Measurements from ENCODE around the gene ANKRD18B. TPM values are rescaled to one million over a fixed set of nuclear protein-coding genes. Genes with fewer than 3 reads are reported as not detected.
"Not testable (repeated sequence)": the region's sequence is repeated elsewhere in the genome, so short reads cannot be mapped to it uniquely, and the experiment has no call there.

ANKRD18B gene
- total RNA-seq, 1 experiment from 2014 or later: 5.4 TPM

DNA sequence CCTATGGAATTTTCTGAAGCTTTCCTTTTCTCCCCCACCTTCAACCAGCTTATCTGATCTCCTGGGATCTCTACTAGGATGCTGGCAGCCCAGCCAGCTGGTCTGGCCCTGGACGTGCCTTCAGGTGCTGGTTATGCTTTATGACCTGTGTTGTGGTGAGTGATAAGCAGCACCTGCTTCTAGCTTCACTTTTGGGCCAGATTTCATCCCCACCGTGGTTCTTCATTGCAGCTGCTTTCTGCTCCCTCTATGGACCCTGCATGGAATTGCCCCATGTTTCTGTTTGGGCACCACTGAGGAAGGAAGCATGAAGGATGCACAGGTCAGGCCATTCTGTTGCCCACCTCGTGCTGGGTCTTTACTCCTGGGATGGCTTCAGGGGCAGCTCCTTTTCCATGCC is 80.2 kb downstream of the ANKRD18B start:
- ATAC-seq (peak; percentile 55), DNase-seq (peak; percentile 20)
- H2AFZ ChIP-seq (ENCODE audit: low read length); H3K9me2 ChIP-seq (replicated peaks; ENCODE audit: low read length); H3K4me1 ChIP-seq (ENCODE audit: insufficient read depth, low read length); H3K9me3 ChIP-seq (ENCODE audit: low read length); BruUV-seq (replicated peaks); H4K20me1 ChIP-seq (ENCODE audit: low read length); H3K4me2 ChIP-seq (ENCODE audit: low read length); H3K36me3 ChIP-seq (ENCODE audit: low read depth, low read length); H3K27ac ChIP-seq (ENCODE audit: low read length); H3K27me3 ChIP-seq (ENCODE audit: low read length); H3K4me3 ChIP-seq (ENCODE audit: low read length); H3K79me2 ChIP-seq (ENCODE audit: low read length); H3K9ac ChIP-seq (ENCODE audit: low read length); H3F3A ChIP-seq (ENCODE audit: low read length, unreplicated experiment): not testable (repeated sequence)
- CTCF ChIA-PET: interaction anchor here (0.7 kb wide), 1 partner anchor 81 kb away, joined by 7 read pairs; the partner anchor contains the start of gene ANKRD18B
- POLR2A ChIA-PET (ENCODE audit: unreplicated experiment): interaction anchor here (0.6 kb wide), 1 partner anchor 130 kb away, joined by 7 read pairs; the partner anchor contains the start of gene NOL6
- intact Hi-C loops (cut with micrococcal nuclease): loop anchor here (1.0 kb wide), 1 partner anchor 81 kb away; no protein-coding TSS in a partner anchor
- TF ChIP-seq, protein P1, sequence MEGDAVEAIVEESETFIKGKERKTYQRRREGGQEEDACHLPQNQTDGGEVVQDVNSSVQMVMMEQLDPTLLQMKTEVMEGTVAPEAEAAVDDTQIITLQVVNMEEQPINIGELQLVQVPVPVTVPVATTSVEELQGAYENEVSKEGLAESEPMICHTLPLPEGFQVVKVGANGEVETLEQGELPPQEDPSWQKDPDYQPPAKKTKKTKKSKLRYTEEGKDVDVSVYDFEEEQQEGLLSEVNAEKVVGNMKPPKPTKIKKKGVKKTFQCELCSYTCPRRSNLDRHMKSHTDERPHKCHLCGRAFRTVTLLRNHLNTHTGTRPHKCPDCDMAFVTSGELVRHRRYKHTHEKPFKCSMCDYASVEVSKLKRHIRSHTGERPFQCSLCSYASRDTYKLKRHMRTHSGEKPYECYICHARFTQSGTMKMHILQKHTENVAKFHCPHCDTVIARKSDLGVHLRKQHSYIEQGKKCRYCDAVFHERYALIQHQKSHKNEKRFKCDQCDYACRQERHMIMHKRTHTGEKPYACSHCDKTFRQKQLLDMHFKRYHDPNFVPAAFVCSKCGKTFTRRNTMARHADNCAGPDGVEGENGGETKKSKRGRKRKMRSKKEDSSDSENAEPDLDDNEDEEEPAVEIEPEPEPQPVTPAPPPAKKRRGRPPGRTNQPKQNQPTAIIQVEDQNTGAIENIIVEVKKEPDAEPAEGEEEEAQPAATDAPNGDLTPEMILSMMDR (conservative IDR thresholded peaks at IDR 0.05; ENCODE audit: low read depth, low read length): peak; percentile 29; the same call in 1 of the 2 replicates

DNA sequence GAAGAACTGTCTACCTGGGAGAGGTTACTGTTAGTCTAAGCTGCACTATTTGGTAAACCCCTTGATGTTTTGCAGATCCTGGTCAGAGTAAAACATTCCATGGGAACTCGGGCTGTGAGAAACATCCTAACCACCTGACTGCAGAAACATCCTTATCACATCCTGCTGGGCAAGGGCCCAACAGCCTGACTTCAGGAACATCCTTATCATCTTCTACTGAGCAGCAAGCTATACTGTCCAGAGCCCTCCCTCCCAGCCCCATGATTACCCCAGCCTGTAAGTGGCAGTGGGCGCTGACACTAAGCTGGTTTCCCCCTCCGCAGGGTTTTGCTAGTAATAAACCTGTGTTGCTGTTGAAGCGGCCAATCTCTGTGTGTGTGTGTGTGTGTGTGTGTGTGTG is 80.9 kb downstream of the ANKRD18B start:
- H3K27ac ChIP-seq (ENCODE audit: low read length); H3K9me2 ChIP-seq (replicated peaks; ENCODE audit: low read length); H3K9me3 ChIP-seq (ENCODE audit: low read length); CTCF ChIA-PET; ATAC-seq; H3K79me2 ChIP-seq (ENCODE audit: low read length); H2AFZ ChIP-seq (ENCODE audit: low read length); H3F3A ChIP-seq (ENCODE audit: low read length, unreplicated experiment); H3K4me2 ChIP-seq (ENCODE audit: low read length); H3K36me3 ChIP-seq (ENCODE audit: low read depth, low read length); H3K9ac ChIP-seq (ENCODE audit: low read length); POLR2A ChIA-PET (ENCODE audit: unreplicated experiment); H3K4me3 ChIP-seq (ENCODE audit: low read length); DNase-seq; BruUV-seq (replicated peaks); H4K20me1 ChIP-seq (ENCODE audit: low read length); H3K4me1 ChIP-seq (ENCODE audit: insufficient read depth, low read length); H3K27me3 ChIP-seq (ENCODE audit: low read length): not testable (repeated sequence)
- intact Hi-C loops (cut with micrococcal nuclease): loop anchor here (1.0 kb wide), 1 partner anchor 82 kb away; no protein-coding TSS in a partner anchor

DNA sequence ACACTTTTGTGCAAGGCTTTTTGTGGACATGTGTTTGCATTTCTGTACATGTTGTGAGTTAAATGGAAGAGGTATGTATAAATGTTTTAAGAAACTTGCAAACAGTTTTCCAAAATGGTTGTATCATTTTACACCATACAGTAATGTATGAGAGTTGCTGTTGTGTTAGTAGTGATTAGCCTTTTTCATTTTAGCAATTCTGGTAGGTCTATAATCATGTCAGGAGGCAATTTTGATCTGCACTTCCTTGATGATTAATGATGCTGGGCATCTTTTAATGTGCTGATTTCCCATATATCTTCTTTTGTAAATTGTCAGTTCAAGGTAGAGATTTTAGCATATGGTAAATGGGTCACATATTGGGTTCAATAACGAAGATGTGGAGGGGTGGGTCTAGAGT is 87.3 kb downstream of the ANKRD18B start:
- H3K27me3 ChIP-seq (ENCODE audit: low read length): no peaks in the 10 kb centered on the region
- H3K4me3 ChIP-seq (ENCODE audit: low read length): no peak overlapping the region
- H3F3A ChIP-seq (ENCODE audit: low read length, unreplicated experiment): no peaks in the 10 kb centered on the region
- H3K36me3 ChIP-seq (ENCODE audit: low read depth, low read length): no peaks in the 10 kb centered on the region
- H3K79me2 ChIP-seq (ENCODE audit: low read length): no peaks in the 10 kb centered on the region
- no peak overlapping the region for H2AFZ ChIP-seq (ENCODE audit: low read length)
- no peak overlapping the region for H3K27ac ChIP-seq (ENCODE audit: low read length)
- ChIA-PET CTCF (no interaction called here), POLR2A (ENCODE audit: unreplicated experiment) (no interaction called here)
- no TSS peak for BruUV-seq (replicated peaks)
- intact Hi-C loops (cut with micrococcal nuclease): no loop called here
- H3K9me2 ChIP-seq (replicated peaks; ENCODE audit: low read length): no peaks in the 10 kb centered on the region
- H3K4me1 ChIP-seq (ENCODE audit: insufficient read depth, low read length): no peaks in the 10 kb centered on the region
- no peaks in the 10 kb centered on the region for H4K20me1 ChIP-seq (ENCODE audit: low read length)
- no peak for TF ChIP-seq EZH2phosphoT487 (IDR thresholded peaks at IDR 0.05; ENCODE audit: borderline replicate concordance, low read length)
- TF ChIP-seq, protein P1 (conservative IDR thresholded peaks at IDR 0.05; ENCODE audit: low read depth, low read length): no peak
- no peak for TF ChIP-seq EZH2 (IDR thresholded peaks at IDR 0.05; ENCODE audit: low read length, unreplicated experiment)
- no peak overlapping the region for H3K4me2 ChIP-seq (ENCODE audit: low read length)
- no peaks in the 10 kb centered on the region for H3K9me3 ChIP-seq (ENCODE audit: low read length)
- no peak for DNase-seq
- no peak overlapping the region for H3K9ac ChIP-seq (ENCODE audit: low read length)
- ATAC-seq: no peak

DNA sequence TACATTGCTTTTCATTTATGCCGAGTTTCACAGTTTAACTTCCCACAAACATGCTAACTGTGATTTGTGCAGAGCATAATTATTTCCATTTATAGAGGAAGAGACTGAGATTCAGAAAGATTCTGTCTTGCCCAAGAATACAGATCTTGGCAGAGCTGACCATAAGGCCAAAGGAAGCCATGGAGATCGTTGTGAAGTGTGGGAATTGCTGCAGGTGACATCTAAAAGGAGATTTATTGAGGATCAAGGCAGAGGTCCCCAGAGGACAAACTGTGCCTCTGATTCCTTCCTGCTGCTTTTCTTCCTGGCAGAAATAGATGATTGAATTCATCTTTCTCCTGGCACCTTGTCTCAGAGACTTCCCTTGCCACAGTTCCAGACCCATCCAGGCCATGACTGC is 88.4 kb downstream of the ANKRD18B start:
- ATAC-seq; H3K27me3 ChIP-seq (ENCODE audit: low read length); H3K4me2 ChIP-seq (ENCODE audit: low read length); H3K9me2 ChIP-seq (replicated peaks; ENCODE audit: low read length); H3K9ac ChIP-seq (ENCODE audit: low read length); H3K27ac ChIP-seq (ENCODE audit: low read length); H3K4me3 ChIP-seq (ENCODE audit: low read length); H3K36me3 ChIP-seq (ENCODE audit: low read depth, low read length); H2AFZ ChIP-seq (ENCODE audit: low read length); DNase-seq; H3F3A ChIP-seq (ENCODE audit: low read length, unreplicated experiment); H3K79me2 ChIP-seq (ENCODE audit: low read length); H3K9me3 ChIP-seq (ENCODE audit: low read length); H4K20me1 ChIP-seq (ENCODE audit: low read length); BruUV-seq (replicated peaks); H3K4me1 ChIP-seq (ENCODE audit: insufficient read depth, low read length); CTCF ChIA-PET; POLR2A ChIA-PET (ENCODE audit: unreplicated experiment); intact Hi-C loops (cut with micrococcal nuclease): not testable (repeated sequence)
